Stimulated activated CD4-positive, alpha-beta T cell treated with anti-CD3 and anti-CD28 coated beads, Interleukin-2, amount 100 ng/mL, for 48 hours (primary cell): ENCODE measurements around the gene LSM5.

Experiments used
- DNase-seq, 2 donors: peaks; one replicate each; pipeline ENCODE4 v3.0.0-alpha.2; 2020

The LSM5 gene

DNA sequence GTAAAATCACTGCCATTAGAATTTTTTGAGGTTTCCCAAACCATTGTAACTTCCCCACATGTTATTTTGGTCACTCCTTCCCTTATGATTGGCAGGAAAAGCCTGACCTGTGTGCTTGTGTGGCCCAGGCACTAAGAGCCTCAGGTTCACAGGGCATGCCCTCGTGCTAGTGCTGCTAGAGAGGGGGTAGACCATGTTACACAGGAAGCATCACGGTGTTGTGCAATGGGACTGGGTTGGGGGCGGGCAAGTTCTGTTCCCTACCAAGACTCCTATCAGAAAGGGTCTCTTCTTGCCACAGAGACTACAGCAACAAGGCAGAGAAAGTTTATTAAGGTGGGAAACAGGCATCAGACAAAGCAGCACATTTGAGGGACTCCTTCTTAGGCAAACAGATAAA lies 32.2 kb downstream of the LSM5 start:
- no peak for DNase-seq

DNA sequence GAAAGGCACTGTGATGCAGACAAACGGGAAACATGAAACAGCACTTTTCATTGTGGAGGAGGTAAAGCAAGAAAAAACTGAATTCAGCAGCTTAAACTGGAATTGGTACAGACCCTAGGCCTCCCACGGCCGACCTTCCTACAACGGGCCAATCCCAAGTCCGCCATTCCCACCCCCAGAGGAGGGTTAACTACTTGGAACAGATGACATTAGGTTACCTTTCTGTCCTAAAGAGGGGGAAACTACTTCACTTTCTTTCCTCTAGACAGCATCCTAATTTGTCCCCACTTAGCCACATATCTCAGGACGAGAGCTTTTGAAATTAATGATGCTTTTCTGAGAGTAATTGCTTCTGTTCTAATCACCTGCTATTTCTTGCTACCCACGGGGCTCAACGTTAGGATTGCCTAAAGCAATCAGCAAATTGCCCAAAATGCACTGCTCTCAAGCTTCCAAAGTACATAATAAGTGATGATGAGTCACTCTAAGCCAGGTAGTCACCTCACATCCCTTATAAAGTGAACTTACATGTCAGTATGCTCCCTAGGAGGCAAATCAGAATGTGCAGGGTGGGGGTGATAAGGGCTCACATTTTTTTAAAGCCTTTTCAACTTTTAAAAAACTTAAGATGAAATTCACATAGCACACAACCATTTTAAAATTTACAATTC lies 36.7 kb downstream of the LSM5 start:
- no peak for DNase-seq

DNA sequence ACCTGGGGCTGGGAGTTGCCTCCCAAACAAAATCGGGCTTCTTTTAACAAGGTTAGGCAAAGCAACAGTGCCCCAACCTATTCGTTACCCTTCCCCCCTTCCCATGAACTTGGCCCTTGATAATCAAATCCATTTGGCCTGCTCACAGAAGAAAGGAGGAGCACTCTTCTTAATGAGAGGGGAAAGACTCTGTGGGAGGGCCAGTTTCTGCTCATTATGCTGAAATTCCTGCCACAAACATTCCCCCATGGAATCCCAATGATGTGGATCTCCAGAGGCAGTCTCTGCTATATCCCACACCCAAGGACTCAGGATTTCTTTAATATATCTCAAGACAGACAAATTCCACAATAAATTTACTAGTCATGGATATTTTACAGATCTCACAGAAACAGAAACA lies 43.0 kb downstream of the LSM5 start:
- DNase-seq: no peak

DNA sequence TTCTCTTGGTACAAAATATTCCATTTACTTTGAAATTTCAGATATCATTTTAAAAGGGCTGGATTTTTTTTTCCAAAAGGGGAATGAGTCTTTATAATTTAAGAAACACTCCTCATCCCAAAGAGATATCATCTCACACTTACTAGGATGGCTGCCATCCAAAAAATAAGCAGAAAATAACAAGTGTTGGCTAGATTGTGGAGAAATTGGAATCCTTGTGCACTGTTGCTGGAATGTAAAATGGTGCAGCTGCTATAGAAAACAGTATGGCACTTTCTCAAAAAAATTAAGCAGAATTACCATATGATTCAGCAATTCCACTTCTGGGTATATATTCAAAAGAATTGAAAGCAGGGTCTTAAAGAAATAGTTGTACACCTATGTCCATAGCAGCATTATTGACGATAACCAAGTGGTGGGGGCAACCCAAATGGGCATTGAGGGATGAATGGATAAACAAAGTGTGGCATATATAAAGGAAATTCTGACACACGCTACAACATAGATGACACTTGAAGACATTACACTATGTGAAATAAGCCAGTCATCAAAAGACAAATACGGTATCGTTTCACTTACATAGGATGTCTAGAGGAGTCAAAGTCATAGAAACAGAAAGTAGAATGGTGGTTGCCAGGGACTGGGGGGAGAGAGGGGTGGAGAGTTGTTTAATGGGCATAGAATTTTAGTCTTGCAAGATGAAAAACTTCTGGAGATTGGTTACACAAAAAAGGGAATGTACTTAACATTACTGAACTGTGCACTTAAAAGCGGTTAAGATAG lies 53.8 kb downstream of the LSM5 start:
- no peak for DNase-seq
